Left ventricle myocardium inferior (tissue), 1 donor: ENCODE results near the gene DOCK8. TPM values are rescaled to one million over a fixed set of nuclear protein-coding genes. Genes with fewer than 3 reads are reported as not detected.

Experiments
- DNase-seq: peaks from one replicate; pipeline ENCODE4 v3.0.0-alpha.2; 2020
- H3K27ac ChIP-seq: fragments of 200-600 bp; replicated peaks from 2 replicates; pipeline ENCODE4 v1.8.0; 2021
- H3K27me3 ChIP-seq: fragments of 200-600 bp; 2 replicates; pipeline ENCODE4 v1.8.0; 2021; ENCODE audit warnings: low read depth
- H3K36me3 ChIP-seq: fragments of 200-600 bp; 2 replicates; pipeline ENCODE4 v1.8.0; 2021
- H3K4me1 ChIP-seq: fragments of 200-600 bp; 2 replicates; pipeline ENCODE4 v1.8.0; 2021
- H3K4me3 ChIP-seq: fragments of 200-600 bp; 2 replicates; pipeline ENCODE4 v1.8.0; 2021; ENCODE audit warnings: mild to moderate bottlenecking, moderate library complexity
- H3K9me3 ChIP-seq: fragments of 200-600 bp; replicated peaks from 2 replicates; pipeline ENCODE4 v1.8.0; 2021
- intact Hi-C: fragments of 100-400 bp; cut with micrococcal nuclease; formaldehyde crosslinking; loops from one replicate; pipeline ENCODE4 v1.11.0; 2022
- total RNA-seq: library from RNA; stranded (reverse); fragmentation: NEBNext Ultra II Directional; extraction: Animal tissue kit (Norgen Biotek cat#: 25700); gene quantifications from one replicate; pipeline ENCODE4 v1.2.1, GENCODE V29; 2021
- TF ChIP-seq, protein P1 (sequence below): fragments of 200-600 bp; IDR thresholded peaks from 2 replicates; pipeline ENCODE4 v1.8.0; 2021; ENCODE audit warnings: antibody characterized with exemption, mild to moderate bottlenecking, borderline replicate concordance
- donor health status: DM: no; HTN: yes; CAD: no; lungs with severe emphysema.

DOCK8 gene
- total RNA-seq, 1 donor from 2014 or later = 3.7 TPM

DNA sequence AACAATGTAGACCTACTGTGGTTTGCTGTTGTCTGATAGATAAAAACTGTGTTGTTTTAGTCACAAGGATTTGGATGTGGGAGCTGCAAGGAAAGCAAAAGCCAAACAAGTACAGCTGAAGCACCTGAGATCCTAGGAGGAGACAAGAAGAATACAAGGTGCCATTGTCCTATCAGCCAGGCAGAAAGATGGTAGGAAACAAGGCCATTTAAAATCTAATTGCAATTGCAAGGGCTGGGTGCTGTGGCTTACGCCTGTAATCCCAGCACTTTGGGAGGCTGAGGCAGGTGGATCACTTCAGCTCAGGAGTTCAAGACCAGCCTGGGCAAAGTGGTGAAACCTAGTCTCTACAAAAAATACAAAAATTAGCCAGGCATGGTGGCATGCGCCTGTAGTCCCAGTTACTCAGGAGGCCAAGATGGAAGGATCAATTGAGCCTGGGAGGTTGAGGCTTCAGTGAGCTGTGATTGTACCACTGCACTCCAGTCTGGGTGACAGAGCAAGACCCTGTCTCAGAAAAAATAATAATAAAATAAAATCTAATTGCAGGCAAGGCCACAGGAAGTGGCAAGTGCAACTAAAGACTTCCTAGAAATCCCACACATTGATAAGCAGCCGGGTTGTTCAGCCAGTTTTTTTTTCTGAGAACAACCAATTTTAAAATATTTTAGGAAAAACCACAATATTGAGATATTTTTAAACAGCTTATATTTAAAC is 22.6 kb downstream of the DOCK8 start:
- Histone ChIP-seq H3K27ac (no peak overlapping the region), H3K27me3 (peaks cover 7% of the 10 kb centered on the region), H3K9me3 (peaks cover 26% of the 10 kb centered on the region), H3K4me1 (no peaks in the 10 kb centered on the region), H3K4me3 (no peak overlapping the region), H3K36me3 (no peaks in the 10 kb centered on the region)
- intact Hi-C loops = no loop called here
- DNase-seq = no peak
- TF ChIP-seq, protein P1, sequence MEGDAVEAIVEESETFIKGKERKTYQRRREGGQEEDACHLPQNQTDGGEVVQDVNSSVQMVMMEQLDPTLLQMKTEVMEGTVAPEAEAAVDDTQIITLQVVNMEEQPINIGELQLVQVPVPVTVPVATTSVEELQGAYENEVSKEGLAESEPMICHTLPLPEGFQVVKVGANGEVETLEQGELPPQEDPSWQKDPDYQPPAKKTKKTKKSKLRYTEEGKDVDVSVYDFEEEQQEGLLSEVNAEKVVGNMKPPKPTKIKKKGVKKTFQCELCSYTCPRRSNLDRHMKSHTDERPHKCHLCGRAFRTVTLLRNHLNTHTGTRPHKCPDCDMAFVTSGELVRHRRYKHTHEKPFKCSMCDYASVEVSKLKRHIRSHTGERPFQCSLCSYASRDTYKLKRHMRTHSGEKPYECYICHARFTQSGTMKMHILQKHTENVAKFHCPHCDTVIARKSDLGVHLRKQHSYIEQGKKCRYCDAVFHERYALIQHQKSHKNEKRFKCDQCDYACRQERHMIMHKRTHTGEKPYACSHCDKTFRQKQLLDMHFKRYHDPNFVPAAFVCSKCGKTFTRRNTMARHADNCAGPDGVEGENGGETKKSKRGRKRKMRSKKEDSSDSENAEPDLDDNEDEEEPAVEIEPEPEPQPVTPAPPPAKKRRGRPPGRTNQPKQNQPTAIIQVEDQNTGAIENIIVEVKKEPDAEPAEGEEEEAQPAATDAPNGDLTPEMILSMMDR = no peak

DNA sequence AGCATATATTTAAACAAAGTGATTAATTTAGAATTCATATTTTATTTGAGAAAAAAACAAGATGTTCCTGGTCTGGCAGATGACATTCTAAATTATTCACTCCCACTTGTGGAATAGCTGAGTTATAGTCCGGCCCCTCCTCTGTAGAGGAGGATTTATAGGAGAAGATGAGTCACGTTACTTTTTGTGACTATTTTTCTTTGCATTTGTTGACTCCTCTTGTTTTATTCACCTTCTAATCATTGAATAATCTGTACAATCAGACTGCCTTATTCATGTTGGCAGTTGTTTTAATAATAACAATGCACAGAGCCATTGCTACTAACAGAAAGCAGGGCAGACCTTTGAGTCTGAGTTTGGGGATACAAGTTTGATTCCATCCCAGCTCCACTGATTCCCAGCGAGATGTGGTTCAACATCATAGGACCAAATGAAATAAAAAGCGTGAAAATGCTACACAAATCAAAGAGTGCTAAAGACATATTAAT is 23.2 kb downstream of the DOCK8 start:
- intact Hi-C loops = no loop called here
- H3K4me3 ChIP-seq = no peak overlapping the region
- TF ChIP-seq, protein P1 = no peak
- DNase-seq = no peak
- H3K4me1 ChIP-seq = no peaks in the 10 kb centered on the region
- peaks cover 7% of the 10 kb centered on the region for H3K27me3 ChIP-seq
- no peaks in the 10 kb centered on the region for H3K36me3 ChIP-seq
- H3K27ac ChIP-seq = no peak overlapping the region
- H3K9me3 ChIP-seq = peaks cover 26% of the 10 kb centered on the region

DNA sequence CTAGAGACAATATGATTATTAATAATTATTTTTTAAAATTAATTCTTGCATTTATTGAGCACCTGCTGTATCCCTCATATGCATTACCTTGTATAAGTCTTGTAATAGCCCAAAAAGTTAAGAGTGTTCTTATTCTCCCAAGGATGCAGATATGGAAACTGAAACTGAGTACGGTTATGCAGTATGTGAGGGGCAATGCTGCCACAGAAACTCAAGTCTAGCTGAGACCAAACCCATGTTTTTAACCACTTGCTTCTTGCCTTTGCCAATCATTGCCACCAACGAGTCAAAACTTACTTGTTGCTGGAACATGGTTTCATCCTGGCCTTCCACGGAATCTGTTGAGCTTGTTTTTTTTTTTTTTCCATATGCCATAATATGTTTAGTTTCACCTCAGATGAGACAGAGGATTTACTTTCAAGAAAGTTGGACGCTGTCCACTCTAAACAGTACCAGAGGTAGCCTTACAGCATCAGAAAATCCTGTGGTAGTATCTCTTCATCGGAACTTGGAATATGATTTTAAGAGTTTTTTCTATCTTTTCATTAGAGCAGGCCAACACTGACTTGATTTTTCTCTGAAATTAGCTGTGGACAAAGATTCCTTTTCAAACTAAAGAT is 27.9 kb downstream of the DOCK8 start:
- H3K27me3 ChIP-seq = peaks cover 11% of the 10 kb centered on the region
- no peak overlapping the region for H3K27ac ChIP-seq
- no peaks in the 10 kb centered on the region for H3K36me3 ChIP-seq
- DNase-seq = no peak
- no peak overlapping the region for H3K4me3 ChIP-seq
- intact Hi-C loops = no loop called here
- no peaks in the 10 kb centered on the region for H3K9me3 ChIP-seq
- TF ChIP-seq, protein P1 = no peak
- no peaks in the 10 kb centered on the region for H3K4me1 ChIP-seq

DNA sequence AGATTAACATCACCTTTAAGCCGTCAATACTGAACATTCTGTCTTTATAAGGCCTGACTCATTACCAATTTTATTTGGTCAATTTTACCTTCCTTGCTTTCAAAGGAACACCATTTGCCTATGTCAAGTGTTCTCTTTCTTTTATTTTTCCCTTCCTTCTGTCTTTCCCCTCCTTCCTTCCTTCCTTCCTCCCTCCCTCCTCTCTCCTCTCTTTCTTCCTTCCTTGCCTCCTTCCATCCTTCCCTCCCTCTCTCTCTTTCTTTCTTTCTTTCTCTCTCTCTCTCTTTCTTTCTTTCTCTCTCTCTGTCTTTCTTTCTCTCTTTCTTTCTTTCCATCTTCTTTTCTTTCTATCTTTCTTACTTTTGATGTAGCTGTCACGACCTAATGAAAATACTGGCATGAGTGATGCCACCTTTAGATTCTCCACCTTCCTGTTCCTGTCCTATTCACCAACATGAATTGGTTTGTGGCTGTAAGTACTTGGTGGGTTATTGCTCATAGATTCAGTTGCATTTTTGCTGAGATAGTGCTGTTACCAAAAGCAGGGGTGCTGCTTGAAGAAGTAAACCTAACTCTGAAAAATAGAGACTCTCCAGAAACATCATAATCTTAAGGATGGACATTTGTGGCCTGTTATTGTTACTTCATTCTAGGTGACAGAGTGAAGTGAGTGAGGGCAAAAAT is 33.8 kb downstream of the DOCK8 start:
- intact Hi-C loops = no loop called here
- TF ChIP-seq, protein P1 = no peak
- Histone ChIP-seq H3K27ac (no peak overlapping the region), H3K4me1 (no peaks in the 10 kb centered on the region), H3K9me3 (no peaks in the 10 kb centered on the region), H3K27me3 (peaks cover 11% of the 10 kb centered on the region), H3K36me3 (no peaks in the 10 kb centered on the region), H3K4me3 (no peak overlapping the region)
- no peak for DNase-seq

DNA sequence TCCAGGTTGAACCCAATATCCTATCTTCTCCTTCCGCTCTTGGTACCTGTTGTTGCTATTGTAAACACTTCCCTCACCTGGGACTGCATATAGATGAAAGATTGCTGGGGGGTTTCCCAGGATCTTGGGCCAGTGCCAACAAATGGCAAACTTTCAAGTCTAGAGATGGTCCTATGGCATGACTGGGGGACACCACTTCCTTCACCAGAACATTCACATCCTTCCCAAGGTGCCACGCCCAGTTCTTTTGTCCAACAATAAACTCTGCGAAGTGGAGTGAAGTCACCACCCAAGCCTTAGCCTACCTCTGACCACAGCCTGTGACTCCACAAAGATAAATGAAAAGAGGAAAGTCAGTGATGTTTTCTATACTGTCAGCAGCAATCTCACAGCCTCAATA is 34.4 kb downstream of the DOCK8 start:
- H3K27me3 ChIP-seq = peaks cover 15% of the 10 kb centered on the region
- no peaks in the 10 kb centered on the region for H3K9me3 ChIP-seq
- intact Hi-C loops = no loop called here
- H3K4me3 ChIP-seq = no peak overlapping the region
- no peaks in the 10 kb centered on the region for H3K36me3 ChIP-seq
- no peaks in the 10 kb centered on the region for H3K4me1 ChIP-seq
- no peak overlapping the region for H3K27ac ChIP-seq
- no peak for DNase-seq
- TF ChIP-seq, protein P1 = no peak
